H9 (cell line): Measurements from ENCODE around the gene ZNF653. TPM values are rescaled to one million over a fixed set of nuclear protein-coding genes. Genes with fewer than 3 reads are reported as not detected.

Experiments used
- DNase-seq: peaks from one replicate; pipeline ENCODE4 v3.0.0-alpha.2; 2017
- H2AFZ ChIP-seq: one replicate; pipeline ENCODE4 v1.6.1; 2013; ENCODE audit warnings: mild to moderate bottlenecking, low read length, control low read depth, moderate library complexity
- H2AK5ac ChIP-seq: 2 replicates; pipeline ENCODE4 v1.6.1; 2013; ENCODE audit warnings: low read length, control low read depth, mixed read lengths; ENCODE audit not compliant: insufficient read length
- H2BK120ac ChIP-seq: one replicate; pipeline ENCODE4 v1.6.1; 2013; ENCODE audit warnings: low read depth, mild to moderate bottlenecking, low read length, control low read depth, inconsistent platforms; ENCODE audit not compliant: poor library complexity, severe bottlenecking
- H2BK12ac ChIP-seq: 2 replicates; pipeline ENCODE4 v1.6.1; 2013; ENCODE audit warnings: low read length, control low read depth, mixed read lengths, low read depth; ENCODE audit not compliant: insufficient read length
- H2BK15ac ChIP-seq: 2 replicates; pipeline ENCODE4 v1.6.1; 2013; ENCODE audit warnings: low read depth, low read length, control low read depth
- H2BK20ac ChIP-seq: one replicate; pipeline ENCODE4 v1.6.1; 2013; ENCODE audit warnings: low read depth, mild to moderate bottlenecking, low read length, control low read depth, inconsistent platforms; ENCODE audit not compliant: poor library complexity, severe bottlenecking
- H2BK5ac ChIP-seq: 2 replicates; pipeline ENCODE4 v1.6.1; 2013; ENCODE audit warnings: low read length, control low read depth, mixed read lengths; ENCODE audit not compliant: insufficient read length
- H3K14ac ChIP-seq: 2 replicates; pipeline ENCODE4 v1.6.1; 2013; ENCODE audit warnings: low read length, control low read depth; ENCODE audit not compliant: insufficient read depth
- H3K18ac ChIP-seq: 2 replicates; pipeline ENCODE4 v1.6.1; 2013; ENCODE audit warnings: low read depth, mild to moderate bottlenecking, mixed read lengths, low read length, control low read depth; ENCODE audit not compliant: insufficient read length
- H3K23ac ChIP-seq: 2 replicates; pipeline ENCODE4 v1.6.1; 2013; ENCODE audit warnings: low read length, control low read depth, mixed read lengths, low read depth; ENCODE audit not compliant: insufficient read length
- H3K23me2 ChIP-seq: 2 replicates; pipeline ENCODE4 v1.6.1; 2013; ENCODE audit warnings: low read depth, mild to moderate bottlenecking, mixed read lengths, low read length, control low read depth; ENCODE audit not compliant: insufficient read length, poor library complexity, severe bottlenecking
- H3K27ac ChIP-seq: 2 replicates; pipeline ENCODE4 v1.5.1; 2013; ENCODE audit warnings: low read length, control low read depth, mixed read lengths, low read depth; ENCODE audit not compliant: insufficient read length
- H3K27me3 ChIP-seq: 2 replicates; pipeline ENCODE4 v1.6.1; 2013; ENCODE audit warnings: low read length, control low read depth, inconsistent platforms; ENCODE audit not compliant: insufficient read depth
- H3K4ac ChIP-seq: 2 replicates; pipeline ENCODE4 v1.6.1; 2013; ENCODE audit warnings: low read depth, mild to moderate bottlenecking, control low read depth, inconsistent platforms, low read length, moderate library complexity
- H3K4me1 ChIP-seq: 2 replicates; pipeline ENCODE4 v1.6.1; 2013; ENCODE audit warnings: low read length, control low read depth, inconsistent platforms; ENCODE audit not compliant: insufficient read depth
- H3K4me2 ChIP-seq: 2 replicates; pipeline ENCODE4 v1.6.1; 2013; ENCODE audit warnings: low read length, control low read depth, mixed read lengths; ENCODE audit not compliant: insufficient read length, insufficient read depth
- H3K56ac ChIP-seq: 2 replicates; pipeline ENCODE4 v1.6.1; 2013; ENCODE audit warnings: low read depth, mild to moderate bottlenecking, mixed read lengths, low read length, control low read depth; ENCODE audit not compliant: insufficient read length
- H3K79me1 ChIP-seq: 2 replicates; pipeline ENCODE4 v1.6.1; 2013; ENCODE audit warnings: low read depth, mild to moderate bottlenecking, moderate library complexity, low read length, control low read depth, inconsistent platforms; ENCODE audit not compliant: insufficient read depth, poor library complexity, severe bottlenecking
- H3K79me2 ChIP-seq: 2 replicates; pipeline ENCODE4 v1.6.1; 2013; ENCODE audit warnings: low read length, control low read depth, inconsistent platforms; ENCODE audit not compliant: insufficient read depth
- H3K9ac ChIP-seq: 2 replicates; pipeline ENCODE4 v1.6.1; 2013; ENCODE audit warnings: low read length, control low read depth, mixed read lengths; ENCODE audit not compliant: insufficient read length; ENCODE audit errors: extremely low read depth
- H3K9me3 ChIP-seq: one replicate; pipeline ENCODE4 v1.6.1; 2013; ENCODE audit warnings: low read depth, low read length, inconsistent platforms; ENCODE audit not compliant: control insufficient read depth
- H3T11ph ChIP-seq: one replicate; pipeline ENCODE4 v1.6.1; 2013; ENCODE audit warnings: mild to moderate bottlenecking, low read length, control low read depth, inconsistent platforms
- H4K20me1 ChIP-seq: one replicate; pipeline ENCODE4 v1.6.1; 2013; ENCODE audit not compliant: control insufficient read depth, insufficient read length, insufficient read depth
- H4K5ac ChIP-seq: 2 replicates; pipeline ENCODE4 v1.6.1; 2013; ENCODE audit warnings: low read depth, mild to moderate bottlenecking, mixed read lengths, low read length, control low read depth; ENCODE audit not compliant: insufficient read length
- H4K8ac ChIP-seq: replicated peaks from 2 replicates; pipeline ENCODE4 v1.6.1; 2013; ENCODE audit warnings: low read length, control low read depth, mixed read lengths, low read depth; ENCODE audit not compliant: insufficient read length
- H4K91ac ChIP-seq: 2 replicates; pipeline ENCODE4 v1.6.1; 2013; ENCODE audit warnings: low read depth, mild to moderate bottlenecking, moderate library complexity, mixed read lengths, low read length, control low read depth; ENCODE audit not compliant: insufficient read length
- H3K27ac Mint-ChIP-seq, 3 experiments: 2 replicates in 2 of 3; 3 replicates in 1 of 3; pipeline ENCODE4 v1.8.0; 2020 to 2021; ENCODE audit warnings: mixed read lengths in 3 of 3, mild to moderate bottlenecking in 1 of 3, moderate library complexity in 1 of 3
- H3K27me3 Mint-ChIP-seq: 2 replicates; pipeline ENCODE4 v1.8.0; 2021; ENCODE audit warnings: low read depth, mild to moderate bottlenecking, moderate library complexity, mixed read lengths
- H3K36me3 Mint-ChIP-seq, 3 experiments: 2 replicates in 2 of 3; 3 replicates in 1 of 3; pipeline ENCODE4 v1.8.0; 2020 to 2021; ENCODE audit warnings: low read depth in 3 of 3, mixed read lengths in 3 of 3; ENCODE audit not compliant: insufficient read depth in 1 of 3
- H3K4me1 Mint-ChIP-seq, 2 experiments: 2 replicates each; pipeline ENCODE4 v1.8.0; 2020; ENCODE audit warnings: mixed read lengths in 2 of 2
- H3K4me3 Mint-ChIP-seq, 2 experiments: 2 replicates in 1 of 2; 3 replicates in 1 of 2; pipeline ENCODE4 v1.8.0; 2020 to 2021; ENCODE audit warnings: mild to moderate bottlenecking in 2 of 2, mixed read lengths in 2 of 2, moderate library complexity in 1 of 2
- H3K9me3 Mint-ChIP-seq, 2 experiments: 2 replicates in 1 of 2; 3 replicates in 1 of 2; pipeline ENCODE4 v1.8.0; 2020; ENCODE audit warnings: mild to moderate bottlenecking in 2 of 2, mixed read lengths in 2 of 2, moderate library complexity in 1 of 2
- CTCF ChIP-seq: fragments of 200-600 bp; sonication (generic); conservative IDR thresholded peaks from 3 replicates; pipeline ENCODE4 v1.8.0; 2021; ENCODE audit warnings: antibody characterized with exemption, mild to moderate bottlenecking
- WGBS: extraction: QIAGEN DNeasy Blood & Tissue Kit; methylation state at CpG from one replicate; pipeline ENCODE4 v1.1.7; 2013; ENCODE audit warnings: missing lambda C conversion rate, low lambda C conversion rate, mixed read lengths; ENCODE audit not compliant: insufficient read length; ENCODE audit errors: extremely low coverage; 5-methylcytosine and 5-hydroxymethylcytosine counted together
- total RNA-seq: library from RNA; stranded (reverse); gene quantifications from 2 replicates; pipeline ENCODE4 v1.2.1, GENCODE V29; 2021

ZNF653 gene
- total RNA-seq, 1 experiment from 2014 or later = 11.6 TPM

DNA sequence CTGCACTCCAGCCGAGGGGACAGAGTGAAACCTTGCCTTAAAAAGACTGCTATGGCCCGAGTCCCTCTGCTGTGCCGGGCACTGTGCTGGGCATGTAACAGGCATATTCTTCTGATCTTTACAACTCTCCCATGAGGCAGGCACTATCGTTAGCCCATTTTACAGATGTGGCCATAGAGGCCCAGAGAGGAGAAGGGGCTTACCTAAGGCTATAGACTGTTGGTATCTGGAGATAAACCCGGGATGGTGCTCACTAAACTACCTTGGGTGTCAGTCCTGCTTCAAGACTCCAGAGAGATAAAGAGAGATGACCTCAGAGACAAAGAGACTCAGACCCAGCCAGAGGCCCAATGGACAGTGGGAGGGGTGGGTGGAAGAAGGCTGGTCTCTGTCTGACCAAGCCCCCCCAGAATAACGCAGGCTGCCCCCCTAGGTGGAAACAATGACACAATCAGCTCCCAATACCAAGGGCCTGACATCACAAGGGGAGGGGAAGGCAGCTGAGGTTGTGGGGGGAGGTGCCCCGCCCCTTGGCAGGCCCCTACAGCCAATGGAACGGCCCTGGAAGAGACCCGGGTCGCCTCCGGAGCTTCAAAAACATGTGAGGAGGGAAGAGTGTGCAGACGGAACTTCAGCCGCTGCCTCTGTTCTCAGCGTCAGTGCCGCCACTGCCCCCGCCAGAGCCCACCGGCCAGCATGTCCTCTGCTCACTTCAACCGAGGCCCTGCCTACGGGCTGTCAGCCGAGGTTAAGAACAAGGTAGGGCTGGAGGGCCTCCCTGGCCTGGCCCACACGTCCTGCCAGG is 32.8 kb upstream of the ZNF653 start, which contains the start of gene CNN1:
Gene CNN1, plus strand, starts transcription at position 620 of the 805 bp plus-strand sequence. Its CDS starts 77 bp downstream, at position 697.
- Histone ChIP-seq H2BK5ac (no peak within 1 kb of the TSS), H3K4me1 (peaks cover 4% of the 10 kb centered on the region; the same call in 1 of the 2 replicates), H3K27me3 (no peaks in the 10 kb centered on the region), H2BK20ac (no peak within 1 kb of the TSS), H3K23ac (no peak within 1 kb of the TSS), H4K20me1 (no peaks in the 10 kb centered on the region), H3K4ac (no peak within 1 kb of the TSS), H3K56ac (no peak within 1 kb of the TSS), H4K8ac (no peak within 1 kb of the TSS), H4K5ac (no peak within 1 kb of the TSS), H2AK5ac (no peak within 1 kb of the TSS), H3K23me2 (peaks cover 9% of the 10 kb centered on the region), H3T11ph (no peak within 1 kb of the TSS), H3K9me3 (no peaks in the 10 kb centered on the region), H3K4me2 (peak within 1 kb of the TSS; percentile 44), H4K91ac (no peak within 1 kb of the TSS), H3K27ac (no peak within 1 kb of the TSS), H3K9ac (no peak within 1 kb of the TSS), H3K79me1 (no peaks in the 10 kb centered on the region), H3K18ac (peak within 1 kb of the TSS; percentile 5), H2BK12ac (no peak within 1 kb of the TSS), H3K79me2 (no peaks in the 10 kb centered on the region), H2AFZ (no peak within 1 kb of the TSS), H2BK15ac (no peak within 1 kb of the TSS), H2BK120ac (no peak within 1 kb of the TSS), H3K14ac (peak within 1 kb of the TSS; percentile 66; the same call in 1 of the 2 replicates)
- DNase-seq = peak; percentile 88
- H3K9me3 Mint-ChIP-seq = no peaks in the 10 kb centered on the region; a peak in 1 of 5 replicates
- H3K27ac Mint-ChIP-seq = peak within 1 kb of the TSS; percentile 1 to 89 (median 48); a peak in 3 of 7 replicates
- no peak for TF ChIP-seq CTCF
- no peaks in the 10 kb centered on the region for H3K36me3 Mint-ChIP-seq
- H3K4me3 Mint-ChIP-seq = peak within 1 kb of the TSS; percentile 50 to 71
- WGBS = no CpG with 5 or more reads among the region's 21 CpGs
- H3K27me3 Mint-ChIP-seq = peaks cover 14% of the 10 kb centered on the region
- H3K4me1 Mint-ChIP-seq = peaks cover 14 to 24% of the 10 kb centered on the region in 2 experiments
